Hematopoietic multipotent progenitor cell treated with erythropoietin and hydrocortisone succinate and interleukin-3 and kit ligand, for 15 days (in vitro differentiated cells): ENCODE data around the gene CACNA2D2.

Source experiments
- DNase-seq: peaks from one replicate; pipeline ENCODE4 v3.0.0-alpha.2; 2015; ENCODE audit warnings: low spot score

CACNA2D2 gene

GRCh38 chr3:50503504-50504342, at the start of gene CACNA2D2:
CACNA2D2 (minus strand) TSS chr3:50503634; CDS start chr3:50503423, 211 bp downstream.
- DNase-seq = no peak

- no peak for DNase-seq
Measured at GRCh38 chr3:50552598-50552997, 49.2 kb upstream of the CACNA2D2 start.

- no peak for DNase-seq
Measured at GRCh38 chr3:50551681-50552435, 48.4 kb upstream of the CACNA2D2 start.

GRCh38 chr3:50551054-50551659, 47.7 kb upstream of the CACNA2D2 start:
- no peak for DNase-seq

- peak; percentile 71 for DNase-seq
Measured at GRCh38 chr3:50550079-50550736, 46.8 kb upstream of the CACNA2D2 start.

GRCh38 chr3:50549226-50549625, 45.8 kb upstream of the CACNA2D2 start:
- DNase-seq = no peak

- no peak for DNase-seq
Measured at GRCh38 chr3:50545781-50546180, 42.3 kb upstream of the CACNA2D2 start.

GRCh38 chr3:50542177-50543034, 39.0 kb upstream of the CACNA2D2 start:
- peak; percentile 79 for DNase-seq

GRCh38 chr3:50539356-50540286, 36.2 kb upstream of the CACNA2D2 start:
- peak; percentile 92 for DNase-seq

- peak; percentile 13 for DNase-seq
Measured at GRCh38 chr3:50537421-50538129, 34.1 kb upstream of the CACNA2D2 start.

GRCh38 chr3:50536471-50537180, 33.2 kb upstream of the CACNA2D2 start:
- DNase-seq = peak; percentile 18

- DNase-seq = no peak
Measured at GRCh38 chr3:50534681-50535330, 31.4 kb upstream of the CACNA2D2 start.

GRCh38 chr3:50533807-50534461, 30.5 kb upstream of the CACNA2D2 start:
- no peak for DNase-seq

GRCh38 chr3:50533316-50533715, 29.9 kb upstream of the CACNA2D2 start:
- DNase-seq = no peak

GRCh38 chr3:50532062-50532705, 28.8 kb upstream of the CACNA2D2 start:
- no peak for DNase-seq

GRCh38 chr3:50531201-50531600, 27.8 kb upstream of the CACNA2D2 start:
- no peak for DNase-seq
